CD8-positive, alpha-beta memory T cell (primary cell): Measurements from ENCODE around the gene FOXP4. TPM values are rescaled to one million over a fixed set of nuclear protein-coding genes. Genes with fewer than 3 reads are reported as not detected.

Experiments used
- CTCF ChIA-PET: fragments of 350-600 bp; sonication (Branson Sonifier 250); formaldehyde crosslinking; loops from one replicate; lab custom pipeline; 2021; ENCODE audit warnings: antibody characterized with exemption; lab: Charles Lee
- POLR2A ChIA-PET: fragments of 350-600 bp; sonication (Branson Sonifier 250); formaldehyde crosslinking; loops from one replicate; lab custom pipeline; 2021; ENCODE audit warnings: antibody characterized with exemption; lab: Charles Lee
- DNase-seq, 5 donors: peaks; one replicate each; pipeline versions ENCODE4 v3.0.0 to v3.0.0-alpha.2; 2020 to 2022; ENCODE audit warnings: mixed read lengths in 1 of 5
- H3K27ac ChIP-seq: one replicate; pipeline ENCODE4 v1.7.0; 2013; ENCODE audit warnings: low read depth, mild to moderate bottlenecking, low read length, moderate library complexity
- H3K27me3 ChIP-seq: 2 replicates; pipeline ENCODE4 v1.7.0; 2013; ENCODE audit warnings: low read length, mild to moderate bottlenecking; ENCODE audit not compliant: insufficient read depth, poor library complexity, severe bottlenecking
- H3K36me3 ChIP-seq: 2 replicates; pipeline ENCODE4 v1.7.0; 2013; ENCODE audit warnings: mild to moderate bottlenecking, low read length, moderate library complexity; ENCODE audit not compliant: insufficient read depth
- H3K4me1 ChIP-seq: 2 replicates; pipeline ENCODE4 v1.7.0; 2013; ENCODE audit warnings: mild to moderate bottlenecking, low read length, moderate library complexity; ENCODE audit not compliant: insufficient read depth
- H3K4me3 ChIP-seq: 2 replicates; pipeline ENCODE4 v1.7.0; 2013; ENCODE audit warnings: mild to moderate bottlenecking, low read length
- H3K9me3 ChIP-seq: 2 replicates; pipeline ENCODE4 v1.7.0; 2013; ENCODE audit warnings: mild to moderate bottlenecking, low read length
- H3K27ac Mint-ChIP-seq, 8 donors: one replicate each; pipeline ENCODE4 v1.8.0; 2020 to 2021; ENCODE audit warnings: mixed read lengths in 8 of 8, mild to moderate bottlenecking in 6 of 8, inconsistent platforms in 3 of 8, moderate library complexity in 3 of 8
- H3K27me3 Mint-ChIP-seq, 2 donors: one replicate each; pipeline ENCODE4 v1.8.0; 2020 to 2021; ENCODE audit warnings: mixed read lengths in 2 of 2, mild to moderate bottlenecking in 1 of 2, moderate library complexity in 1 of 2
- H3K36me3 Mint-ChIP-seq, 3 donors: one replicate each; pipeline ENCODE4 v1.8.0; 2020 to 2021; ENCODE audit warnings: mixed read lengths in 3 of 3, inconsistent platforms in 1 of 3, mild to moderate bottlenecking in 1 of 3
- H3K4me1 Mint-ChIP-seq, 3 donors: one replicate each; pipeline ENCODE4 v1.8.0; 2020 to 2021; ENCODE audit warnings: mixed read lengths in 3 of 3, inconsistent platforms in 1 of 3, mild to moderate bottlenecking in 1 of 3
- H3K4me3 Mint-ChIP-seq, 7 donors: one replicate each; pipeline ENCODE4 v1.8.0; 2020 to 2021; ENCODE audit warnings: mixed read lengths in 7 of 7, mild to moderate bottlenecking in 6 of 7, moderate library complexity in 4 of 7, inconsistent platforms in 2 of 7
- H3K9me3 Mint-ChIP-seq, 5 donors: one replicate each; pipeline ENCODE4 v1.8.0; 2020 to 2022; ENCODE audit warnings: mixed read lengths in 5 of 5, mild to moderate bottlenecking in 3 of 5, moderate library complexity in 2 of 5, inconsistent platforms in 1 of 5
- polyA plus RNA-seq: library from polyadenylated mRNA; unstranded; fragments of 300-500 nt; fragmentation: Illumina TruSeq; gene quantifications from one replicate; pipeline ENCODE4 v1.2.3, GENCODE V29; 2021
- total RNA-seq, 2 experiments: library from RNA; stranded (reverse); gene quantifications; one replicate each; pipeline ENCODE4 v1.2.3, GENCODE V29; 2021

FOXP4 gene
- total and polyA plus RNA-seq, 3 experiments from 2014 or later, result 1.6 to 22.3 (median 22.2) TPM

- no peak overlapping the region for H3K4me3 ChIP-seq
- Mint-ChIP-seq H3K27ac (no peak overlapping the region), H3K36me3 (no peaks in the 10 kb centered on the region), H3K4me1 (peaks cover 0 to 11% (median 10%) of the 10 kb centered on the region in 3 donors), H3K9me3 (peaks cover 0 to 1% (median 0%) of the 10 kb centered on the region in 5 donors), H3K27me3 (peaks cover 28 to 64% of the 10 kb centered on the region in 2 donors), H3K4me3 (peak overlapping the region in 1 of 7 donors; percentile 44)
- no peak overlapping the region for H3K27ac ChIP-seq
- ChIA-PET POLR2A (no interaction called here), CTCF (no interaction called here)
- H3K9me3 ChIP-seq, result no peaks in the 10 kb centered on the region
- no peak for DNase-seq
- H3K27me3 ChIP-seq, result peaks cover 23% of the 10 kb centered on the region
- H3K4me1 ChIP-seq, result peaks cover 4% of the 10 kb centered on the region
- H3K36me3 ChIP-seq, result no peaks in the 10 kb centered on the region
These were observed 94.2 kb downstream of the FOXP4 start for GRCh38 chr6:41640426-41640825.

- POLR2A ChIA-PET, result no interaction called here
- CTCF ChIA-PET, result no interaction called here
These were observed 95.3 kb downstream of the FOXP4 start for GRCh38 chr6:41641352-41641925.

GRCh38 chr6:41642090-41642959 is 96.1 kb downstream of the FOXP4 start:
- Histone ChIP-seq H3K27me3 (peaks cover 24% of the 10 kb centered on the region), H3K4me3 (no peak overlapping the region), H3K4me1 (peaks cover 4% of the 10 kb centered on the region), H3K9me3 (no peaks in the 10 kb centered on the region), H3K36me3 (no peaks in the 10 kb centered on the region), H3K27ac (no peak overlapping the region)
- ChIA-PET CTCF (no interaction called here), POLR2A (interaction anchor here (0.7 kb wide), 1 partner anchor 933 kb away, joined by 3 read pairs; no protein-coding TSS in a partner anchor)
- no peaks in the 10 kb centered on the region for H3K36me3 Mint-ChIP-seq
- no peak for DNase-seq
- H3K9me3 Mint-ChIP-seq, result peaks cover 0 to 1% (median 0%) of the 10 kb centered on the region in 5 donors
- H3K27ac Mint-ChIP-seq, result no peak overlapping the region
- no peak overlapping the region for H3K4me3 Mint-ChIP-seq
- peaks cover 0 to 11% (median 8%) of the 10 kb centered on the region in 3 donors for H3K4me1 Mint-ChIP-seq
- peaks cover 16 to 67% of the 10 kb centered on the region in 2 donors for H3K27me3 Mint-ChIP-seq

More at GRCh38 chr6:41641352-41641925, 95.3 kb downstream of the FOXP4 start:
- H3K4me1 Mint-ChIP-seq, result peaks cover 0 to 11% (median 10%) of the 10 kb centered on the region in 3 donors
- DNase-seq, result no peak
- Histone ChIP-seq H3K36me3 (no peaks in the 10 kb centered on the region), H3K4me1 (peaks cover 4% of the 10 kb centered on the region), H3K9me3 (no peaks in the 10 kb centered on the region), H3K27me3 (peaks cover 23% of the 10 kb centered on the region), H3K27ac (no peak overlapping the region), H3K4me3 (no peak overlapping the region)
- peaks cover 20 to 64% of the 10 kb centered on the region in 2 donors for H3K27me3 Mint-ChIP-seq
- peaks cover 0 to 1% (median 0%) of the 10 kb centered on the region in 5 donors for H3K9me3 Mint-ChIP-seq
- no peak overlapping the region for H3K4me3 Mint-ChIP-seq
- H3K36me3 Mint-ChIP-seq, result no peaks in the 10 kb centered on the region
- H3K27ac Mint-ChIP-seq, result peak overlapping the region in 1 of 8 donors; percentile 47

GRCh38 chr6:41642960-41643898 is 97.0 kb downstream of the FOXP4 start:
- Mint-ChIP-seq H3K9me3 (peaks cover 0 to 1% (median 0%) of the 10 kb centered on the region in 5 donors), H3K4me3 (no peak overlapping the region), H3K36me3 (no peaks in the 10 kb centered on the region), H3K27me3 (peaks cover 13 to 62% of the 10 kb centered on the region in 2 donors), H3K4me1 (peaks cover 0 to 4% (median 3%) of the 10 kb centered on the region in 3 donors), H3K27ac (peak overlapping the region in 1 of 8 donors; percentile 79)
- Histone ChIP-seq H3K27ac (no peak overlapping the region), H3K9me3 (no peaks in the 10 kb centered on the region), H3K4me3 (no peak overlapping the region), H3K36me3 (no peaks in the 10 kb centered on the region), H3K27me3 (peaks cover 17% of the 10 kb centered on the region), H3K4me1 (no peaks in the 10 kb centered on the region)
- ChIA-PET POLR2A (interaction anchor here (0.7 kb wide), 1 partner anchor 932 kb away, joined by 3 read pairs; no protein-coding TSS in a partner anchor), CTCF (no interaction called here)
- DNase-seq, result no peak

- H3K36me3 Mint-ChIP-seq, result no peaks in the 10 kb centered on the region
- no peaks in the 10 kb centered on the region for H3K9me3 ChIP-seq
- peaks cover 14% of the 10 kb centered on the region for H3K27me3 ChIP-seq
- H3K9me3 Mint-ChIP-seq, result peaks cover 0 to 1% (median 0%) of the 10 kb centered on the region in 5 donors
- H3K27me3 Mint-ChIP-seq, result peaks cover 15 to 64% of the 10 kb centered on the region in 2 donors
- H3K4me1 Mint-ChIP-seq, result peaks cover 0 to 4% (median 3%) of the 10 kb centered on the region in 3 donors
- H3K4me3 Mint-ChIP-seq, result no peak overlapping the region
- no peaks in the 10 kb centered on the region for H3K36me3 ChIP-seq
- H3K4me1 ChIP-seq, result no peaks in the 10 kb centered on the region
- no peak for DNase-seq
- H3K27ac Mint-ChIP-seq, result no peak overlapping the region
- no peak overlapping the region for H3K4me3 ChIP-seq
- CTCF ChIA-PET, result no interaction called here
- POLR2A ChIA-PET, result no interaction called here
- no peak overlapping the region for H3K27ac ChIP-seq
These were observed 97.7 kb downstream of the FOXP4 start for GRCh38 chr6:41643899-41644269.

- H3K36me3 Mint-ChIP-seq, result no peaks in the 10 kb centered on the region
- H3K4me1 Mint-ChIP-seq, result peaks cover 0 to 4% (median 3%) of the 10 kb centered on the region in 3 donors
- no peak overlapping the region for H3K27ac Mint-ChIP-seq
- no peaks in the 10 kb centered on the region for H3K36me3 ChIP-seq
- no peak for DNase-seq
- H3K4me3 Mint-ChIP-seq, result no peak overlapping the region
- H3K27me3 ChIP-seq, result peaks cover 10% of the 10 kb centered on the region
- no peak overlapping the region for H3K4me3 ChIP-seq
- no peak overlapping the region for H3K27ac ChIP-seq
- peaks cover 0 to 1% (median 0%) of the 10 kb centered on the region in 5 donors for H3K9me3 Mint-ChIP-seq
- ChIA-PET CTCF (no interaction called here), POLR2A (no interaction called here)
- H3K27me3 Mint-ChIP-seq, result peaks cover 12 to 59% of the 10 kb centered on the region in 2 donors
- H3K4me1 ChIP-seq, result no peaks in the 10 kb centered on the region
- H3K9me3 ChIP-seq, result no peaks in the 10 kb centered on the region
These were observed 98.2 kb downstream of the FOXP4 start for GRCh38 chr6:41644297-41644879.

GRCh38 chr6:41645007-41645618 is 98.9 kb downstream of the FOXP4 start:
- H3K27ac Mint-ChIP-seq, result peak overlapping the region in 2 of 8 donors; percentile 15 to 64
- H3K27ac ChIP-seq, result no peak overlapping the region
- H3K27me3 Mint-ChIP-seq, result peaks cover 8 to 52% of the 10 kb centered on the region in 2 donors
- peaks cover 5% of the 10 kb centered on the region for H3K27me3 ChIP-seq
- no peak for DNase-seq
- H3K4me1 Mint-ChIP-seq, result no peaks in the 10 kb centered on the region
- H3K36me3 Mint-ChIP-seq, result no peaks in the 10 kb centered on the region
- no peak overlapping the region for H3K4me3 Mint-ChIP-seq
- no peaks in the 10 kb centered on the region for H3K4me1 ChIP-seq
- H3K4me3 ChIP-seq, result no peak overlapping the region
- ChIA-PET POLR2A (no interaction called here), CTCF (no interaction called here)
- H3K36me3 ChIP-seq, result no peaks in the 10 kb centered on the region
- H3K9me3 Mint-ChIP-seq, result no peaks in the 10 kb centered on the region
- H3K9me3 ChIP-seq, result no peaks in the 10 kb centered on the region
